Uterus (tissue), 4 donors: ENCODE measurements around the gene CFAP43. TPM values are rescaled to one million over a fixed set of nuclear protein-coding genes. Genes with fewer than 3 reads are reported as not detected.

Experiments used
- DNase-seq, 2 donors: peaks; one replicate each; pipeline ENCODE4 v3.0.0-alpha.2; 2019 to 2020
- H3K27ac ChIP-seq, 2 donors: fragments of 200-600 bp; sonication (generic); 1 replicate in 1 of 2; 2 replicates in 1 of 2; pipeline ENCODE4 v1.5.1; 2016 to 2018
- H3K27me3 ChIP-seq, 2 donors: fragments of 200-600 bp; sonication (generic); one replicate each; pipeline ENCODE4 v1.5.1; 2018 to 2019; ENCODE audit warnings: control low read depth in 1 of 2
- H3K36me3 ChIP-seq, 2 donors: fragments of 200-600 bp; sonication (generic); one replicate each; pipeline ENCODE4 v1.5.1; 2019; ENCODE audit warnings: control low read depth in 1 of 2
- H3K4me1 ChIP-seq, 2 donors: fragments of 200-600 bp; sonication (generic); one replicate each; pipeline ENCODE4 v1.5.1; 2018 to 2019; ENCODE audit warnings: control low read depth in 1 of 2
- H3K4me3 ChIP-seq, 2 donors: fragments of 200-600 bp; sonication (generic); 1 replicate in 1 of 2; 2 replicates in 1 of 2; pipeline ENCODE4 v1.5.1; 2018 to 2019; ENCODE audit warnings: mild to moderate bottlenecking in 1 of 2
- H3K9me3 ChIP-seq, 2 donors: fragments of 200-600 bp; sonication (generic); one replicate each; pipeline ENCODE4 v1.5.1; 2019; ENCODE audit warnings: control low read depth in 1 of 2
- POLR2A ChIP-seq, 2 donors: fragments of 450-650 bp; IDR thresholded peaks; one replicate each; pipeline ENCODE4 v1.6.1; 2016; ENCODE audit warnings: antibody characterized with exemption in 2 of 2, mild to moderate bottlenecking in 1 of 2, moderate library complexity in 1 of 2
- intact Hi-C: fragments of 100-400 bp; cut with DNase I; formaldehyde crosslinking; loops from one replicate; pipeline ENCODE4 v1.15.1; 2023; ENCODE audit warnings: low total_unique reads
- total RNA-seq, 4 donors: library from RNA; depleted of rRNA in 3 of 4; stranded (reverse); fragments of >200 nt in 3 of 4; gene quantifications; one replicate each; pipeline versions ENCODE4 v1.1.0 to v1.2.4, GENCODE V29; 2014 to 2023
- TF ChIP-seq, protein P1 (sequence below), 4 experiments: fragments of 200-600 bp in 2 of 4; fragments of 450-650 bp in 2 of 4; sonication (generic) in 2 of 4; IDR thresholded peaks; one replicate each; pipeline ENCODE4 v1.5.1; 2016 to 2019; ENCODE audit warnings: antibody characterized with exemption in 4 of 4, mild to moderate bottlenecking in 2 of 4, moderate library complexity in 1 of 4
- donor health status: DM: yes; HTN: yes; CAD: no.

The CFAP43 gene
- total RNA-seq, 4 donors from 2014 or later = 3.1 to 23.8 (median 3.8) TPM

DNA sequence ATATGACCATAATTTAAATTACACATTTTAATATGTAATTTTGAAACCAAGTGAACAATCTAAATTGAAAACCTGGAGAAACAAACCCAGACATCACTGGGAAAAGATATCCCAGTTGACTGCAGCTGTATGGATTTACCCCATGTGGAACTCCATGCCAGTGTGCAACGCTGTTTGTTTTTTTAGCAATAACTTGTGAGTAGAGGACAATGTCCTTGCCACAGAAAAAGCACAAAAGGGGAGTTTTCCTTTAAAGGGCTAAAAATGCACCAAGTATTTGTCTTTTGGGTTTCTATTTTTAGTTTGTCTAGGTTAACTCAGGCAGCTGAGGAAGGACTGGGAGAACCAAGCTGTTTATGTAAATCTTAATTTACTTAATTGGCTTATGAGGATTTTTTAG is 131.4 kb downstream of the CFAP43 start:
- TF ChIP-seq POLR2A (IDR thresholded peaks at IDR 0.05) = no peak
- no peaks in the 10 kb centered on the region for H3K9me3 ChIP-seq
- DNase-seq = no peak
- intact Hi-C loops = no loop called here
- no peak overlapping the region for H3K4me3 ChIP-seq
- H3K36me3 ChIP-seq = no peaks in the 10 kb centered on the region
- H3K27me3 ChIP-seq = no peaks in the 10 kb centered on the region
- H3K27ac ChIP-seq = no peak overlapping the region
- H3K4me1 ChIP-seq = no peaks in the 10 kb centered on the region

DNA sequence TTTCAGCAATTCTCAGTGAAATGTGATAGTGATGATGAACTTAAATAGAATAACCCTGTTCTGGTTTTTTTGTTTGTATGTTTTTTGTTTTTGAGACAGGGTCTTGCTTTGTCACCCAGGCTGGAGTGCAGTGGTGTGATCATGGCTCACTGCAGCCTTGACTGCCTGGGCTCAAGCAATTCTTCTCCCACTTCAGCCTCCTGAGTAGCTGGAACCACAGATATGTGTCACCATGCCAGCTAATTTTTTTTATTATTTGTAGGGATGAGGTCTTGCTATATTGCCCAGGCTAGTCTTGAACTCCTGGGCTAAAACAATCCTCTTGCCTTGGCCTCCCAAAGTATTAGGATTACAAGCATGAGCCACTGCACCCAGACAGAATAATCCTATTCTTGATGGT is 132.2 kb downstream of the CFAP43 start:
- H3K9me3 ChIP-seq = no peaks in the 10 kb centered on the region
- no peak overlapping the region for H3K4me3 ChIP-seq
- no peak for TF ChIP-seq POLR2A (IDR thresholded peaks at IDR 0.05)
- TF ChIP-seq, protein P1, sequence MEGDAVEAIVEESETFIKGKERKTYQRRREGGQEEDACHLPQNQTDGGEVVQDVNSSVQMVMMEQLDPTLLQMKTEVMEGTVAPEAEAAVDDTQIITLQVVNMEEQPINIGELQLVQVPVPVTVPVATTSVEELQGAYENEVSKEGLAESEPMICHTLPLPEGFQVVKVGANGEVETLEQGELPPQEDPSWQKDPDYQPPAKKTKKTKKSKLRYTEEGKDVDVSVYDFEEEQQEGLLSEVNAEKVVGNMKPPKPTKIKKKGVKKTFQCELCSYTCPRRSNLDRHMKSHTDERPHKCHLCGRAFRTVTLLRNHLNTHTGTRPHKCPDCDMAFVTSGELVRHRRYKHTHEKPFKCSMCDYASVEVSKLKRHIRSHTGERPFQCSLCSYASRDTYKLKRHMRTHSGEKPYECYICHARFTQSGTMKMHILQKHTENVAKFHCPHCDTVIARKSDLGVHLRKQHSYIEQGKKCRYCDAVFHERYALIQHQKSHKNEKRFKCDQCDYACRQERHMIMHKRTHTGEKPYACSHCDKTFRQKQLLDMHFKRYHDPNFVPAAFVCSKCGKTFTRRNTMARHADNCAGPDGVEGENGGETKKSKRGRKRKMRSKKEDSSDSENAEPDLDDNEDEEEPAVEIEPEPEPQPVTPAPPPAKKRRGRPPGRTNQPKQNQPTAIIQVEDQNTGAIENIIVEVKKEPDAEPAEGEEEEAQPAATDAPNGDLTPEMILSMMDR (IDR thresholded peaks at IDR 0.05) = no peak
- H3K4me1 ChIP-seq = no peaks in the 10 kb centered on the region
- H3K27ac ChIP-seq = no peak overlapping the region
- H3K36me3 ChIP-seq = no peaks in the 10 kb centered on the region
- H3K27me3 ChIP-seq = no peaks in the 10 kb centered on the region
- DNase-seq = no peak
- intact Hi-C loops = no loop called here

DNA sequence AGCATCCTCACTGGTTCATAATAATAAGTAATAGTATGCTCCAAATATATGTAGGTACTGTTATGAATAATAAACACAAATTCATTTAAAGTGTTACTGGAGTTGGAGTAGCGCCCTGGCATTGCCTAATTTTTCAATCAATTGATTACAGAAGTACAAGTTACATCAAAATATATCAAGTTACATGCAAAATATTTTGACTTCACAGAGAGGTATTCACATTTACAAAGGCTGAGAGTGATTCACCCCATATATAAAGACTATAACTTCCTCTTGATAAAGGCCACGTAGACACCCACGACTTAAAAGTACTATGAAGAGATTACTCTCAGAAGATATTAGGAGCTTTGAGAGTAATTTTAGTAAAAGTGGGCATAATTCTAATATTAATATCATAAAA is 132.9 kb downstream of the CFAP43 start:
- TF ChIP-seq, protein P1 (IDR thresholded peaks at IDR 0.05) = no peak
- TF ChIP-seq POLR2A (IDR thresholded peaks at IDR 0.05) = no peak
- no peak for DNase-seq
- H3K4me1 ChIP-seq = no peaks in the 10 kb centered on the region
- H3K27ac ChIP-seq = no peak overlapping the region
- H3K36me3 ChIP-seq = no peaks in the 10 kb centered on the region
- intact Hi-C loops = no loop called here
- H3K9me3 ChIP-seq = no peaks in the 10 kb centered on the region
- no peaks in the 10 kb centered on the region for H3K27me3 ChIP-seq
- H3K4me3 ChIP-seq = no peak overlapping the region

DNA sequence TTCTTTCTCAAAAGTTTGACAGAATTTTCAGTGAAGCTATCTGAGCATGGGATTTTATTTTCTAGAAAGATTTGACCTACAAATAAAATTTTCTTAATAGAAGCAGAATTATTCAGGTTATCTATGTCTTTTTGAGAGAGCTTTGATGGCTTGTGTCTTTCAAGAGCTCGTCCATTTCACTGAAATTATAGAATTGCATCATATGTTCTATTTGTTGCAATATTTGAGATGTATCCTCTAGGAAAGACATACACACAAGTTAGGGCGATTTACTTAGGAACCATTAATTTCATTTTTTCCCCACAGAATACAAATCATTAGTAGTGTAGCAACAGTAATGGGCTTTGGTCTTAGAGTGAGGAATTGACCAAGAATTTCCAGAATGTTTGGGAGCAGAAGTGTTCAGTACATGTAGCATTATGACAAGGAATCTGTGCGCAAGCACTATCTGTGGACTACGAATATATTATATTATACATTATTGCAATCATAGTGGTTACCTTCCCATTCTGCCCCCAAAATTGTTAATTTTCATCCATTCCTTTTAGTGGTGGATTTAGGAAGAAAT is 133.7 kb downstream of the CFAP43 start:
- no peaks in the 10 kb centered on the region for H3K27me3 ChIP-seq
- no peaks in the 10 kb centered on the region for H3K36me3 ChIP-seq
- H3K4me3 ChIP-seq = no peak overlapping the region
- H3K27ac ChIP-seq = no peak overlapping the region
- intact Hi-C loops = no loop called here
- no peaks in the 10 kb centered on the region for H3K9me3 ChIP-seq
- H3K4me1 ChIP-seq = no peaks in the 10 kb centered on the region
- TF ChIP-seq, protein P1 (IDR thresholded peaks at IDR 0.05) = no peak
- no peak for TF ChIP-seq POLR2A (IDR thresholded peaks at IDR 0.05)
- no peak for DNase-seq

DNA sequence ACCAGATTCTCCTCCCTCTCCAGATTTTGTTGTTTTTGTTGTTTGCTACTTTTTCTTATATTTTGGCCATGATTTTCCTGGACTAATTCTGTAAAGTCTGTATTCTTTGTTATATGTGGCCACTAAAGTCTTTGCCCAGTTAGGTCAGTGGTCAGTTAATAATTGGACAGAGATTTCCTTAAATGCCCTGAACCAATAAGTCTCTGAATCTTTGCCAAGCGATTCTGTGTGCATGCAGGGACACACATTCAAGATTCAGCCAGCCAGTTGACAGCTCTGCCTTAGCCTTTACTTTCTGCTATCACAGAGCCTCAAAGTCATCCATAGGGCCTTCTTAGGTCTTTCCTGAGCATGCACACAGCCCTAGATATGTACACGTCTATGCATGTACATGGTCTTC is 135.5 kb downstream of the CFAP43 start:
- TF ChIP-seq, protein P1 (IDR thresholded peaks at IDR 0.05) = no peak
- TF ChIP-seq POLR2A (IDR thresholded peaks at IDR 0.05) = no peak
- Histone ChIP-seq H3K4me1 (no peaks in the 10 kb centered on the region), H3K36me3 (no peaks in the 10 kb centered on the region), H3K4me3 (no peak overlapping the region), H3K9me3 (no peaks in the 10 kb centered on the region), H3K27me3 (no peaks in the 10 kb centered on the region), H3K27ac (no peak overlapping the region)
- DNase-seq = no peak
- intact Hi-C loops = no loop called here

DNA sequence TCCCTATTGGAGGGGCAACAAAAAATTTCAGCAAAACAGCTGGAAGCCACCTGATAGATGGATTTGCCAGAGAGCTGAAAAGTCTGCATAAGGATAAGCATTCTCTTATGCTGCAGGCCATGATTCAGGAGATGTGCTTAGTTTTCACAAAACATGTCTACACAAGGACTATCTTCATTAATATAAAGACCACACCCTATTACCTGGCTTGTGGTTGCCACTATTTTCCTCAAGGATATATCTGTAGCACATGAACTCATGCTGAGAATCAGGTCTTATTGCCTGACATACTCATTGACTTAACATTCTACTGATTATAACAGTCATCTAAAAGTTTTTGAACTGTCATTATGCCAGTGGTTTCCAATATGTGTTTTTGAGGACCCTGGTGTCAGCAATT is 139.4 kb downstream of the CFAP43 start:
- no peaks in the 10 kb centered on the region for H3K4me1 ChIP-seq
- H3K27ac ChIP-seq = no peak overlapping the region
- no peaks in the 10 kb centered on the region for H3K9me3 ChIP-seq
- no peak overlapping the region for H3K4me3 ChIP-seq
- intact Hi-C loops = no loop called here
- DNase-seq = no peak
- TF ChIP-seq POLR2A (IDR thresholded peaks at IDR 0.05) = no peak
- TF ChIP-seq, protein P1 (IDR thresholded peaks at IDR 0.05) = no peak
- no peaks in the 10 kb centered on the region for H3K36me3 ChIP-seq
- H3K27me3 ChIP-seq = no peaks in the 10 kb centered on the region
